HG02588 (cell line): ENCODE results near the gene EGFR.

ENCODE experiments used
- ATAC-seq: cut with Tn5 transposase; IDR thresholded peaks from one replicate; pipeline ENCODE4 v1.9.1; 2021; ENCODE audit warnings: mild to moderate bottlenecking, moderate library complexity; ENCODE audit not compliant: unreplicated experiment

EGFR gene

GRCh38 chr7:55060636-55061022 lies 41.8 kb downstream of the EGFR start:
- no peak for ATAC-seq

- no peak for ATAC-seq
Measured at GRCh38 chr7:55061726-55062499, 43.1 kb downstream of the EGFR start.

DNA sequence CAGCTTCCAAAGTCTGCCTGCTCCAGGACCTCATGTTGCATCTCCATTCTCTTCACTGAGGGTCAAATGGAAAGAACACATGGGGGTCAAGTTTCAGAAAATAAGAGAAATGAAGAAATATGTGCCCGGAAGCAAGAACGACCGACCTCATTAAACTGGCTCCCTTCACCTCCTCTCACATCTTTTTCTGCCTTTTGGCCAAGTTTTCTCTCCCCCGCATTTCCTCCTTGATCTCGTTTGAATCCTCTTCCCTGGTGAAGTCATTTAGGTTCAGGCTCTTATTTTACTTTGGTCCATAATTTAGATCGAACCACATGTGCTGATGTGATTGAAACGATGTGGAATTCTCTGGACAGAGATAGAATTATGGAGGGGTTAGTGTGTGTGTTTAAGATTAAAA lies 44.2 kb downstream of the EGFR start:
- no peak for ATAC-seq

GRCh38 chr7:55063633-55064032 lies 44.8 kb downstream of the EGFR start:
- ATAC-seq: no peak

- ATAC-seq: peak; percentile 78
Measured at GRCh38 chr7:55065079-55065478, 46.3 kb downstream of the EGFR start.

DNA sequence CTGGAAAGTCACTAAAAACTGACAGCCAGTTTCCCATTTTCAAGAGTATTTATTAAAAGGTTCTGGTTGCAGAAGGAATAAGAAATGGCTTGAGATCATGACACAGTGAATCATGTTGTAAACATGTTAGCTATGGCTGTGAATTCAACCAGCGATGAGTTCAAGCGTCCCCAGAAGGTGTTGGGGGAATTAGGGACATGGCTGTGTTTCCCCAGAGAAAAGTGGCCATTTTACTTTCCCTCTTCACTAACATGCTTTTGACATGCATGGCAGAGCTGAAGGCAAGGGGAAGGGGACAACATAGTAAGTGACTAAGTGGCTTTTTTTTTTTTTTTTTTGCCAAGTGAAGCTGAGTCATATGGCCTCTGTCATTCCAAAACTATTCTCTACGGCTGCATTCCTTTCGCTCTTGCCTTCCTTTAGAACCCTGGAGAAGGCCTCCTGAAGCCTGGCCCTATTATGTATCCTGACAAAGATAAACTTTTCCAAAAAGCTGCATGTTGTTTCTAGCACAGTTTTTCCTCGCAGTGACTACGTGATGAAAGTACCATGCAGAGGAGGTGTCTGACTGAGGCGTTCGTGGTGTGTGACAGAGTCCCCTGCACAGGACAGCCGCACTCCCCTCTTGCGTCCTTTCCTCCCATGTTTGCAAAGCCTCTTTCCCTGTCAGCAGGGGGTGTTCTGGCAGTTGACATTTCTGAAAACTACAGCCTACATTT lies 46.9 kb downstream of the EGFR start:
- ATAC-seq: no peak

GRCh38 chr7:55066524-55066923 lies 47.7 kb downstream of the EGFR start:
- no peak for ATAC-seq

GRCh38 chr7:55066938-55067337 lies 48.1 kb downstream of the EGFR start:
- no peak for ATAC-seq

DNA sequence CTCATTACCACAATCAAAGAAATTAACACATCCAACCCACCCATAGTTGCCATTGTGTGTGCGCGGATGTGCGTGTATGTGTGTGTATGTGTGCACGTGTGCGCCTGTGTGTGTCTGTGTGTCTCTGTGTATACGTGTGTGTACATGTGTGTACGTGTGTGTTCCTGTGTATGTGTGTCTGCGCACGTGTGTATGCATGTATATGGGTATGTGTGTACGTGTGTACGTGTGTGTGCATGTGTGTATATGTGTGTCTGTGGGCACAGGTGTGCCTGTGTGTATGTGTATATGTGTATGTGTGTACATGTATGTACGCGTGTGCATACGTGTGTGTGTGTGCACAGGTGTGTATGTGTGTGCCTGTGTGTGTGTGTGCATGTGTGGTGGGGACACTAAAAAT lies 48.9 kb downstream of the EGFR start:
- ATAC-seq: no peak

DNA sequence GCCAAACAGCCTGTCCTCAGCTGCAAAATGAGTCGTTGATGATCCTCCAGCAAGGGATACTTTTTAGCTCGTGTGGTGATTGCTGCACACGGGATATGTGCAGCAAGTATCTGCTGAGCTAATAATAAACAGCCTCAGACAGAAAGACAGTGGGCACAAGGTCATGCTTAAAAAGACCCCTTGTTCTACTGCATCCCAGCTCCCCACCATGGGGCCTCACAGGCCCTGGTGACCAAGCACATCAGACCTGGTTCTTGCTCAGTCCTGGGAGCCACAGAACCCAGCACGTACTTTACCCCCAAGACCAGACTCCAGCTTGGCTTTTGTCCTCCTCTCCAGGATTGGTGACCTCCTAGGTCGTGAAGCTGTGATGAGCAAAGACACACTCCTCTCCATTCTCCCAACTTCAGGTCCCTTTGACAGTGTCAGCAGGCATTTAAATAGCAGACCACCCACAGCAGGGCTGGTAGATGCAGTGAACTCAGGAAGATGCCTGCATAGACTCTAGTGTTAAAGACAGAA lies 50.5 kb downstream of the EGFR start:
- ATAC-seq: no peak

DNA sequence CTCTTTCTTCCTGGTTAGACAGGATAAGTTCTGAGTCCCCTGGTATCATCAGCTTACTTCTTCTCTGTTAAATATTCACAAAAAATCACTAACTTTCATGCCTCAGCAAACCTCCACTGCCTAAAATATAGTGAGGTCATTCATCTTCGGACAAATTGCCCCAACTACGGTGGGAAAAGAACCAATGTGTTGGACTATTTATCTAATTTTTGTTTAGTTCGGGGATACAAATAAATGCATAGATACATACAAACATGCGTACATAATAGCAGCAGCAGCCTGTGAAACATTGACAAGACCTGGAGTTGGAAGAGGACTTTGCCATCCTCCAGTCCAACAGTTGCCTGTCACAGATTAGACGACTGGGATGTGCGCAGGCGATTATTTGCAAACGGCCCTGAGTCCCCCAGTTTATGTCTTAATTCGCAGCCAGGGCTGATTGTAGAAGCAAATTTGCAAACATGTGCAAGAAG lies 51.5 kb downstream of the EGFR start:
- no peak for ATAC-seq

DNA sequence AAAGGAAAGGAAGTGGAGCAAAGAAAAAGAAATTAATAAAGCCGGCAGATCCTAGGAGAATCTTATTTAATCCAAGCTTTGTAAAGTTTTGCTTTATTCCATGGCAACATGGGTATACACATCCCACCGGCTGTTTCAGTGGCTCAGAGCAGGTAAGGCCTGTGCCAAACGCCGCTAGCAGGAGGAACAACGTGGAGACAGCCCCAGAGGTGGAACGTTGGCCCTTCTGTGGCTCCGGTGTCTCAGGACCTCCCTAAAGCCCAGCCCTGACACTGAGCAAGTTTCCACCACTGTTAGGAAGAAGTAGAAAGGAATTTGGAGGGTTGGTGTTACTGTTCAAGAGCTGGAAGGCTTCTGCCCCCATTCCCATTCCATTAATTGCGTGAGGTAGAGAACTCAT lies 52.0 kb downstream of the EGFR start:
- no peak for ATAC-seq

DNA sequence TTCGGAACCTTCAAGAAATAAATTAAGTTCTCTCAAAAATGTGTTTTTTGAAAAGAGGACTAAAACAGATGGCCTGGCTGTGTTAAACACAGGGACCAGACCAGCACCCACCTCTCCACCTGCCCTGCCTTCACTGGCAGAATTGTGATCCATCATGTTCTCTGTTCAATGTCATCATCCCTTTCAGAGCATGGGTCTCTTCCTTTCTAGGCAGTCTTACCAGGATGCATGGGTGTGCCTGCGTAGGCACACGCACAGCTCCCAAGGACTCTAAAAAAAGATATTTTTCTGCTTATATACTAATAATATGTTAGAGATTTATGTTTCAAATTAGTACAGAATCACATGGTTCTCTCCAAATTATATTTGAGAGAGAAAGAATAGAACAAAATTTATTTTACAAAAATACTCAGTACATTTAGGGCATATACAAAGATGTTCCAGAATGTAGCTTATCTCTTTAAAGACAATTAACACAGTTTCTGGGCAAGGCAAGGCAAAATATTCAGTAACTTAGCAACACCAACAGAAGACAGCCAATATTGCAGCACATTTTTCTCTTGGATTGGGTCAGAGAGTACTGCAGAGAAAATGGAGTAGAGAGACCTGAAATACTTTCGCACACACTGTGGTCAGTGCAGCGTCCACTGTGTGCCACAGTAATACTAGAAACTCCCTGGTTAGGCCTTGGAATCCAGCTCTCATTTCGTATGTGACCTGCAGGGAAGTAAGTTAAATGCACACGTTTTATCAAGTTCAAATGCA lies 52.8 kb downstream of the EGFR start:
- ATAC-seq: no peak

DNA sequence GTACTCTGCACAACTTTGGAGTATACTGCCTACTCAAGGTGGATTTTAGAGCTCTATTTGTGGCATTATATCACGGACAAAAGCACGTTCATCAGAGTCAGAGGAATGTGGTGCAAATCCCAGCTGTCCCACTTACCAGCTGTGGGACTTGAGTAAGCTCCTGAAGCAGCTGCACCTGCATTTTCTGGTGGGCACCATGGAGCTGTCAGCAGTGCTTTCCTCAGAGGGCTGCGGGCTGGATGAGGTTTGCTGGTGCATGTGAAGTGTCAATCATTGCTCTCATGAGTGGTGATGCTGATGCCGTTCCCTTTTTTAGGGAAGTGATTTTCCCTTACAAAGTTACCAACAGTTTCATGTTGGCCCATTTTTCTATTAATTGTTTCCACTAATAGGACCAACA lies 53.4 kb downstream of the EGFR start:
- ATAC-seq: no peak

DNA sequence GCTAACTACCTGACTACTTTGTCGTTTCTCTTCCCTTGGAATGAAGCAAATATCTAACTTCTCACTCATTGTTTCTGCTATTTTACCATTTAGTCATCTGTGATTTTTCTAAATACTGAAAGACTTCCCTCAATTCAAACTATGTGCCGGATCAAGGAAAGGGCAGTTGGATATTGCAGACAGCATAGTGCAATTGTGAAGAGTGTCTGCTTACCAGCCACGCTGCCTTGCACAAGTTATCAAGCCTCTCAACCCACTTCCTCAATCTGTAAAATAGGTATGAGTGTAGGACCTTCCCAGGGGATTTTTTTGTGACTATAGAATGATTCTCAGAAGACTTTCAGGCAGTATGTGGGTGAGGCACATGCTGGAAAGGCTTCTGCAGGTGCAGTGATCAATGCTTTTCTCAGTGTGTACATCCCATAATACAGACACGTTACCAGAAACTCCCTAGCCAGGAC lies 54.3 kb downstream of the EGFR start:
- peak; percentile 62 for ATAC-seq

- peak; percentile 90 for ATAC-seq
Measured at GRCh38 chr7:55073976-55074528, 55.2 kb downstream of the EGFR start.

GRCh38 chr7:55075464-55076021 lies 56.7 kb downstream of the EGFR start:
- no peak for ATAC-seq

DNA sequence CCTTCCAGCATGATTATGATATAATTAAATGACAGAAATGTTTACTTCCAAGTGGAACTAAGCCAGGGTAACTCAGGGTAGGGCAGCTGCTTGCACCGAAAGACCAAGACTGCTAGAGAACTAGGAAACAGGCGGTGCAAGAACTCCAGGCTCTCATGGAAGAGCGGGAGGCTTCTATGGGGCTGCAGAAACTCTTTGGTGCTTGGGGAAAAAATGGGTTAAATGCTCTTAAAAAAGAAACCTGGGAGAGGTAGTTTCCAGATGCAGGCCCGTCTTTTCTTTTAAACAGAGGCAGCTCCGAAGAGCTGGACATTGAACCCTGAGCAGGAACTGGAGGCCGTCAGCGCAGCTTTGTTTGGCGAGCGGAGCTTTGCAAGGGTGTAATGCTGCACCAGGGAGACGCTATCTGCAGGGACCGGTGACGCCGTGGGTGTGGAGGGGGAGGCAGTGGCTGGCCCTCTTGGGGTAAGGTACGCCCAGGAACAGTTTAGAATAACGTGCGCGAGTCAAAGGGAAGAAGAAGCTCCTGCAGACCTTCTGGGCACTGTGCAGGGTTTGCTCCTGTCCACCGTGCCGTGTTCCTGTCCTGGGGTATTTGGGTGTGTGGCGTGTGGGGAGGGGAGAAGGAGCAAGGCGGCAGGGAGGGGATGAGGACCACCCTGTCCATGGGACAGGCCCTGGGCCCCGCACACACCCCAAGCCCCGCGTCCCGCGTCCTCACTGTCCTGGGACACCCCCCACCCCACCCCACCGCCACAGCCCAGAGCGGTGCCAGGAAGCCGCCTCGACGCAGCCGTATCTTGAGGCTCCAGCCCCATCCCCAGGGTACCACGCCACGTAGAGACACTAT lies 59.0 kb downstream of the EGFR start:
- ATAC-seq: no peak

DNA sequence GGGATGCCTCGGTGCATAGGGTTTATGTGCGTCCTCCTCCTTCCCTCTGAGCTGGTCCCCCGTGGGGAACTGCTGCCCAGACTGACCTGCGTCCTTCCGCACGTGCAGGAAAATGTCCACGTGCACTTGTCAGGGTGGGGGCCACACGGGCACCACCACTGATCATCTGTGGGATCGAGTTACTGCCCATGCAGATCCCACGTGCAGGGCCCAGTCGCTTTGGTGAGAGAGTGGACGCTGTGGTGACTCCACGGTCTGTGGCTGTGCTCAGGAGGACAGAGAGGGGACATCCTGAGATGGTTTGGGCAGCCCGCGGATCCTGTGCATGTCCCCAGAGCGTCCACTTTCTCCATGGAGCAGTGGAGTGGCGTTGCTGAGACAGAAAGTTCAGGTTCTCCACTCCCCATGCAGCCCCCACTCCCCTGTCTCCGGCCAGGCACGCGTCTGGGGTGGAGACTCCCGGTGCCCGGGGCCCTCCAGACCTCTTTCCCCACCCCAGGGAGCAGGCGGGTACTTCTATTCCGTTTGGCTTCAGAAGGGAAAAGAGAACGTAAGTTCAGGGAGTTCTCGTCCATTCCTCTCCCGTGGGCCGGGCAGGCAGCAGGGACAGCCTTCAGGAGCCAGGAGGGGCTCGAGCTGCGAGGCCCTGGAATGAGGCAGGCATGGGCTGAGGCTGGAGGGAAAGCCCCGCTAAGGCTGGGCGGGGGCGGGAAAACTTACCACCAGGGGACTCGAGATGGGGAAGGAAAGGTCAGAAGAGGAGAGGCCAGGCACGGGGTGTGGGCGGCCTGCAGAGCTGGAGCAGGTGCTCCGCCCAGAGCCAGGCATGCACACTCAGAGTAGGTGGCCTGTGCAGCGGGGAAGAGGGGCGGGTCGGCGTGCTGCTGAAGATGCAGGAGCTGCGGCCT lies 59.9 kb downstream of the EGFR start:
- no peak for ATAC-seq
